ENCODE data around the gene PLXNA4. TPM values are rescaled to one million over a fixed set of nuclear protein-coding genes. Genes with fewer than 3 reads are reported as not detected.

The PLXNA4 gene
- total and polyA plus RNA-seq, 2 experiments from 2014 or later: 7.3 to 33.3 TPM

DNA sequence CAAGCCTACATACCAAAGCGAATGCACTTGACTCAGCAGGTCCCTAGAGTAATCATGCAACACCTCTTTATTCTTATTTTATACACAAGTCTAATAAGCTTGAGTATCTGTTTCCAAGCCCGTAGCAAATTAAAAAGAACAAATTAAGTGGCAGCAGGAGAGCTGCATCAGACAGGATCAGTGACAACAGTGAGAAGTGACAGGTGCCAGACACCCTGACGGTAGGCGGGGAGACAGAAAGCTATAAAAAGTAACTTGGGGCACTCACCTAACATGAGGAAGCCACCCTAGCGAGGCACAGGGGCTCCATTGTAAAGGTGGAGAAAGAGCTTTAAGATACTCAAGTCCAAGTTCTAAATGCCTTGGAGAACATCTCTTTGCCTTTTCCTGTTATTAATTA is 174.2 kb downstream of the PLXNA4 start:
- TF ChIP-seq, protein P1, sequence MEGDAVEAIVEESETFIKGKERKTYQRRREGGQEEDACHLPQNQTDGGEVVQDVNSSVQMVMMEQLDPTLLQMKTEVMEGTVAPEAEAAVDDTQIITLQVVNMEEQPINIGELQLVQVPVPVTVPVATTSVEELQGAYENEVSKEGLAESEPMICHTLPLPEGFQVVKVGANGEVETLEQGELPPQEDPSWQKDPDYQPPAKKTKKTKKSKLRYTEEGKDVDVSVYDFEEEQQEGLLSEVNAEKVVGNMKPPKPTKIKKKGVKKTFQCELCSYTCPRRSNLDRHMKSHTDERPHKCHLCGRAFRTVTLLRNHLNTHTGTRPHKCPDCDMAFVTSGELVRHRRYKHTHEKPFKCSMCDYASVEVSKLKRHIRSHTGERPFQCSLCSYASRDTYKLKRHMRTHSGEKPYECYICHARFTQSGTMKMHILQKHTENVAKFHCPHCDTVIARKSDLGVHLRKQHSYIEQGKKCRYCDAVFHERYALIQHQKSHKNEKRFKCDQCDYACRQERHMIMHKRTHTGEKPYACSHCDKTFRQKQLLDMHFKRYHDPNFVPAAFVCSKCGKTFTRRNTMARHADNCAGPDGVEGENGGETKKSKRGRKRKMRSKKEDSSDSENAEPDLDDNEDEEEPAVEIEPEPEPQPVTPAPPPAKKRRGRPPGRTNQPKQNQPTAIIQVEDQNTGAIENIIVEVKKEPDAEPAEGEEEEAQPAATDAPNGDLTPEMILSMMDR (IDR thresholded peaks at IDR 0.05; ENCODE audit: low read depth, low read length): no peak
- Histone ChIP-seq H3K27me3 (no peaks in the 10 kb centered on the region), H3K4me1 (ENCODE audit: low read depth) (peaks cover 68% of the 10 kb centered on the region), H3K4me3 (no peak overlapping the region), H3K36me3 (no peaks in the 10 kb centered on the region), H3K27ac (peak overlapping the region; percentile 79), H3K9me3 (ENCODE audit: low read depth) (no peaks in the 10 kb centered on the region)
- no peak for DNase-seq (ENCODE audit: low read depth in 1 of 2, low spot score in 1 of 2)

DNA sequence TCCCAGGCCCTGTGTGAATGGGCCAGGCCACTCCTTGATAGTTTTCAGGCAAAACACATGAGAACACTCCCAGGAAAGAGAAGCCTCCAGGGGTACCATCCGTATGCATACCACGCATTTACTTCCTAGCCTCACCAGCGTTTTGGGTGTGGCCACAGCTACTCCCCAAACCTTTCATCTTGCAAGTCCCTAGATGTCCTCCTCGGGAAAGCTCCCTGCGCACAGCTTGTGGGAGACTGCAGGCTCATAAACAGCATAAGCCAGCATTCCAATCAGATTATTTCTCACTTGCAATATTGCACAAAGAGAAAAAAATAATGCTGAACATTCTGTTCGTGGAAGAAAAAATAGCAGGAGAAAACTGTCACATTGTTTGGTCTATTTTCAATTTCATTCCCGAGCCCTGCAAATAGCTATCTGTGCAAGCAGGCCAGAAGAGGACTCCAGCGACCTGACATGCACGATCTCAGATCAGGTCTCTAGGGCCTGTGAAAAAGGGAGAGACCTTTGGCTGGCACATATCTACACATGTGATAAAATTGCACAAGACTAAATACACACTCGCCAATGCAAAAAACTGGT is 175.6 kb downstream of the PLXNA4 start:
- Histone ChIP-seq H3K36me3 (no peaks in the 10 kb centered on the region), H3K4me1 (ENCODE audit: low read depth) (peaks cover 82% of the 10 kb centered on the region), H3K4me3 (no peak overlapping the region), H3K27me3 (no peaks in the 10 kb centered on the region), H3K27ac (peak overlapping the region; percentile 79), H3K9me3 (ENCODE audit: low read depth) (no peaks in the 10 kb centered on the region)
- DNase-seq (ENCODE audit: low read depth in 1 of 2, low spot score in 1 of 2): no peak
- TF ChIP-seq, protein P1 (IDR thresholded peaks at IDR 0.05; ENCODE audit: low read depth, low read length): no peak

DNA sequence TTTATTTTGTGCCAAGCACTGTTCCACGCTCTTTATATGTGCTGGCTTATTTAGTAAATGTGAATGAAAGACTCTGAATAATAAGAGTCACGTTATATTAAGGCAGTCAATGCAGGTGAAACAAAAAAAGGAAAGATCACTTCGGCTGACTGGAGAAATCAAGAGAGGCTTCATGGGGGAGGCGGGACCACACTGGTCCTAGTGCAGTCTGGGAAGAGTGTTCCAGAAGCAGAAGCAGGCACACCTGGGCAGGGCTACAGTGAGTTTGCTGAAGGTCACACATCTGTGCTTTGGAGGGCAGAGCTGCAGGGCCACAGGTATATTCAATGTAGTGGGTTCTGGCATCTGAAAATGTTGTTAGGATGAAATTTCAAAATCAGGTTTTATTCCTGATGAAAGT is 176.9 kb downstream of the PLXNA4 start:
- Histone ChIP-seq H3K27ac (peak overlapping the region; percentile 86), H3K36me3 (no peaks in the 10 kb centered on the region), H3K4me1 (ENCODE audit: low read depth) (peaks cover 93% of the 10 kb centered on the region), H3K4me3 (no peak overlapping the region), H3K9me3 (ENCODE audit: low read depth) (no peaks in the 10 kb centered on the region), H3K27me3 (no peaks in the 10 kb centered on the region)
- no peak for DNase-seq (ENCODE audit: low read depth in 1 of 2, low spot score in 1 of 2)
- TF ChIP-seq, protein P1 (IDR thresholded peaks at IDR 0.05; ENCODE audit: low read depth, low read length): no peak

DNA sequence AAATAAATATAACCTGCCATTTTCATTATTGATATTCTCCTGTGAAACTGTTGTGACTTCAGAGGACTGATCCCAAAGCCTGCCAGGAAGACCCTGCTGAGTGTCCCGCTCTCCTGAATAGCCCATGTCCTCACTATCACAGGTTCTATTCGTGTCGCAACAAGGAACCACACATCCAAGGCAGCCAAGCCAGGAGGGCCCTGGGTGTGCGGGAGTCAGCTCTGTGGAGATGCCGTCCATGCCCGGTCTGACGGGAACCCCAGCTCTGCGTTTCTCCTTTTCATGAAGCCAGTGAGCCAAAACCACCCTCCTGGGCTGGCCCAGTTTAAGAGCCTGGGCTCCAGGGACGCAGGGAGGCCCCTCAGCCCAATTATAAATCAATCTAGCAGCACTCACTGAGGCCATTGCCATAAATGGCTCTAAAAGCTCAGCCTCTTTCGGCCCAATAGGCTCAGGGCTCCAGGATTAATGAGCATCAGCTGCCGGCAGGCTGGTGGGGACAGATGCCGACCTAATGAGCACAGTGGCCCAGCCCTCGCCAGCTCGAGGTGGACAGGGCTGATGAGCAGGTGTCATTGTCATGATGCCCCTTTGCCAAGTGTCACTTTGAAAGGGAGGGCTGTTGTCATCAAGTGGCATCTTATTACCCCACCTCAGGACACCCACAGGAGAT is 177.9 kb downstream of the PLXNA4 start:
- Histone ChIP-seq H3K9me3 (ENCODE audit: low read depth) (no peaks in the 10 kb centered on the region), H3K4me3 (no peak overlapping the region), H3K27ac (peak overlapping the region; percentile 86), H3K4me1 (ENCODE audit: low read depth) (peaks cover 88% of the 10 kb centered on the region), H3K36me3 (no peaks in the 10 kb centered on the region), H3K27me3 (no peaks in the 10 kb centered on the region)
- TF ChIP-seq, protein P1 (IDR thresholded peaks at IDR 0.05; ENCODE audit: low read depth, low read length): no peak
- peak in 1 of 2 donors; percentile 82 for DNase-seq (ENCODE audit: low read depth in 1 of 2, low spot score in 1 of 2)

DNA sequence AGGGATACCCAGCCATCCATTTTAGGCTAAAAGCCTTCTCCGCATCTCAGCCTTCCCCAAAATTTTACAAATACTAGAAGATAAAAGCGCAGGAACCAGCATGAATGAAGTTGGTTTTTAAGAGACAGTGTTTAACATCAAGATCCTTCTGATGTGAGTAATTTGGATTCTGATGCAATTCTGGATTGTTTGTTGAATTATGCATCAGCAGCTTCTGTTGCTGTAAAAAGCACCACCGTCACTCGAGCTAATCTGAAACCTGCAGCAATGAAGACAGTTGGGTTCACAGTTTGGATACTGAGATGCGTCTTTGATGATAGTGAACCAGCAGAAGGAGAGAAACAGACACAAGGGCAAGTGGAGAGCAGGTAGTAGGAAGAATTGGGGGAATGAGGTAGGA is 179.2 kb downstream of the PLXNA4 start:
- H3K36me3 ChIP-seq: no peaks in the 10 kb centered on the region
- no peak overlapping the region for H3K4me3 ChIP-seq
- peaks cover 74% of the 10 kb centered on the region for H3K4me1 ChIP-seq (ENCODE audit: low read depth)
- no peaks in the 10 kb centered on the region for H3K9me3 ChIP-seq (ENCODE audit: low read depth)
- H3K27ac ChIP-seq: peak overlapping the region; percentile 86
- H3K27me3 ChIP-seq: no peaks in the 10 kb centered on the region
- TF ChIP-seq, protein P1 (IDR thresholded peaks at IDR 0.05; ENCODE audit: low read depth, low read length): no peak
- DNase-seq (ENCODE audit: low read depth in 1 of 2, low spot score in 1 of 2): no peak
